SU-DHL-6 (cell line): ENCODE results near the gene ITGA7.

Source experiments
- H2AFZ ChIP-seq: fragments of 200-600 bp; sonication (generic); 2 replicates; pipeline ENCODE4 v1.6.1; 2014; ENCODE audit warnings: low read depth, mild to moderate bottlenecking, moderate library complexity, mixed read lengths, antibody characterized with exemption, low read length; ENCODE audit not compliant: severe bottlenecking
- H3F3A ChIP-seq: fragments of 200-600 bp; shearing (Covaris generic); 2 replicates; pipeline ENCODE4 v1.6.0; 2016; ENCODE audit warnings: antibody characterized with exemption, mild to moderate bottlenecking; ENCODE audit not compliant: insufficient read depth
- H3K27ac ChIP-seq: fragments of 200-600 bp; sonication (generic); 2 replicates; pipeline ENCODE4 v1.5.1; 2016; ENCODE audit warnings: low read depth, mild to moderate bottlenecking, low read length, moderate library complexity, mixed read lengths
- H3K27me3 ChIP-seq: fragments of 200-600 bp; sonication (generic), shearing (Covaris generic); 2 replicates; pipeline ENCODE4 v1.6.0; 2014; ENCODE audit warnings: mild to moderate bottlenecking, low read length
- H3K36me3 ChIP-seq: fragments of 200-600 bp; sonication (generic); 2 replicates; pipeline ENCODE4 v1.6.1; 2014; ENCODE audit warnings: mild to moderate bottlenecking, low read length, mixed read lengths
- H3K4me2 ChIP-seq: fragments of 300-600, 200-600 bp; shearing (Covaris generic), sonication (generic); 2 replicates; pipeline ENCODE4 v1.6.0; 2014; ENCODE audit warnings: low read length, low read depth, mild to moderate bottlenecking; ENCODE audit not compliant: poor library complexity, severe bottlenecking
- H3K4me3 ChIP-seq: fragments of 200-600 bp; sonication (generic); 2 replicates; pipeline ENCODE4 v1.5.1; 2014; ENCODE audit warnings: antibody characterized with exemption, low read length, mild to moderate bottlenecking, mixed read lengths; ENCODE audit not compliant: insufficient read depth, poor library complexity, severe bottlenecking
- H3K79me2 ChIP-seq: fragments of 200-600 bp; sonication (generic); 2 replicates; pipeline ENCODE4 v1.6.1; 2014; ENCODE audit warnings: mild to moderate bottlenecking, low read length, moderate library complexity; ENCODE audit not compliant: insufficient read depth
- H3K9ac ChIP-seq: fragments of 200-600 bp; sonication (generic); 2 replicates; pipeline ENCODE4 v1.7.0; 2014; ENCODE audit warnings: mild to moderate bottlenecking, low read length
- H3K9me2 ChIP-seq: fragments of 200-600 bp; sonication (generic); replicated peaks from 2 replicates; pipeline ENCODE4 v1.6.1; 2014; ENCODE audit warnings: low read length; ENCODE audit not compliant: insufficient read depth
- H3K9me3 ChIP-seq: fragments of 200-600 bp; sonication (generic); 2 replicates; pipeline ENCODE4 v1.6.1; 2014; ENCODE audit warnings: low read length, mixed read lengths; ENCODE audit not compliant: insufficient read depth
- H4K20me1 ChIP-seq: fragments of 200-600 bp; sonication (generic); 2 replicates; pipeline ENCODE4 v1.6.1; 2014; ENCODE audit warnings: low read depth, mild to moderate bottlenecking, antibody characterized with exemption, low read length, moderate library complexity, mixed read lengths
- EZH2phosphoT487 ChIP-seq: fragments of 200-600 bp; sonication (generic), shearing (Covaris generic); conservative IDR thresholded peaks from 2 replicates; pipeline ENCODE4 v1.6.1; 2018; ENCODE audit warnings: mild to moderate bottlenecking, antibody characterized with exemption, low read length, moderate library complexity, mixed read lengths
- TF ChIP-seq, protein P1 (sequence below): fragments of 200-600 bp; sonication (generic); IDR thresholded peaks from one replicate; pipeline ENCODE4 v1.5.1; 2017; ENCODE audit warnings: antibody characterized with exemption, mild to moderate bottlenecking, low read length, moderate library complexity; ENCODE audit not compliant: insufficient read depth, poor library complexity, severe bottlenecking

ITGA7 gene

DNA sequence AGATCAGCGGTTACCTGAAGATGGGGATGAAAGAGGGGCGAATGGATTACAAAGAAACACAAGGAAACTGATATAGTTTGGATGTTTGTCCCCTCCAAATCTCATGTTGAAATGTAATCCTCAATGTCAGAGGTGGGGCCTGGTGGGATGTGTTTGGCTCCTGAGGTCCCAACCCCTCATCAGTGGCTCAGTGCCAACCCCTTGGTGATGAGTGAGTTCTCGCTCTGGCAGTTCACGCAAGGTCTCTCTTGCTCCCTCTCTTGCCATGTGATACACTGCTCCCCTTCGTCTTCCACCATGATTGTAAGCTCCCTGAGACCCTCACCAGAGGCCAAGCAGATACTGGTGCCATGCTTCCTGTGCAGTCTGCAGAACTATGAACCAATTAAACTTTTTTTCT lies 28.0 kb downstream of the ITGA7 start:
- Histone ChIP-seq H3K36me3 (no peaks in the 10 kb centered on the region), H3K9me3 (no peaks in the 10 kb centered on the region), H3K9me2 (no peaks in the 10 kb centered on the region), H4K20me1 (no peaks in the 10 kb centered on the region), H3K27ac (no peak overlapping the region), H3K9ac (no peak overlapping the region), H2AFZ (no peak overlapping the region), H3K79me2 (no peaks in the 10 kb centered on the region), H3F3A (no peaks in the 10 kb centered on the region), H3K4me3 (no peak overlapping the region), H3K27me3 (0 out of 2 replicates have a peak, but pooled peaks cover 2% of the 10 kb centered on the region), H3K4me2 (no peak overlapping the region)
- no peak for TF ChIP-seq EZH2phosphoT487
- TF ChIP-seq, protein P1, sequence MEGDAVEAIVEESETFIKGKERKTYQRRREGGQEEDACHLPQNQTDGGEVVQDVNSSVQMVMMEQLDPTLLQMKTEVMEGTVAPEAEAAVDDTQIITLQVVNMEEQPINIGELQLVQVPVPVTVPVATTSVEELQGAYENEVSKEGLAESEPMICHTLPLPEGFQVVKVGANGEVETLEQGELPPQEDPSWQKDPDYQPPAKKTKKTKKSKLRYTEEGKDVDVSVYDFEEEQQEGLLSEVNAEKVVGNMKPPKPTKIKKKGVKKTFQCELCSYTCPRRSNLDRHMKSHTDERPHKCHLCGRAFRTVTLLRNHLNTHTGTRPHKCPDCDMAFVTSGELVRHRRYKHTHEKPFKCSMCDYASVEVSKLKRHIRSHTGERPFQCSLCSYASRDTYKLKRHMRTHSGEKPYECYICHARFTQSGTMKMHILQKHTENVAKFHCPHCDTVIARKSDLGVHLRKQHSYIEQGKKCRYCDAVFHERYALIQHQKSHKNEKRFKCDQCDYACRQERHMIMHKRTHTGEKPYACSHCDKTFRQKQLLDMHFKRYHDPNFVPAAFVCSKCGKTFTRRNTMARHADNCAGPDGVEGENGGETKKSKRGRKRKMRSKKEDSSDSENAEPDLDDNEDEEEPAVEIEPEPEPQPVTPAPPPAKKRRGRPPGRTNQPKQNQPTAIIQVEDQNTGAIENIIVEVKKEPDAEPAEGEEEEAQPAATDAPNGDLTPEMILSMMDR: no peak

DNA sequence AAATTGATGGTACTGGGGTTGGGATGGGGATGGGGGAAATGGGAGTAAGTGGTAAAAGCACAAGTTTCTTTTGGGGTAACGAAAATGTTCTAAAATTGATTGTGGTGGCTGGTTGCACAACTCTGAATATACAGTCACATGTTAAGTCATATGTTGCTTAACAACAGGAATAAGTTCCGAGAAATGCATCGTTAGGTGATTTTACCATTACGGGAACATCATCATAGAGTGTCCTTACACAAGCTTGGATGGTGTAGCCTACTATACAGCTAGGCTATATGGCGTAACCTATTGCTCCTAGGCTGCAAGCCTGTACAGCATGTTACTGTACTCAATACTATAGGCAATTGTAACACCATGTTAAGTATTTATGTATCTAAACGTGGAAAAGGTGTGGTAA lies 31.0 kb downstream of the ITGA7 start:
- Histone ChIP-seq H3K27me3 (0 out of 2 replicates have a peak, but pooled peaks cover 2% of the 10 kb centered on the region), H3K79me2 (no peaks in the 10 kb centered on the region), H3F3A (no peaks in the 10 kb centered on the region), H3K4me3 (no peak overlapping the region), H3K9me2 (no peaks in the 10 kb centered on the region), H3K27ac (no peak overlapping the region), H3K36me3 (no peaks in the 10 kb centered on the region), H3K4me2 (no peak overlapping the region), H3K9me3 (no peaks in the 10 kb centered on the region), H2AFZ (no peak overlapping the region), H4K20me1 (no peaks in the 10 kb centered on the region), H3K9ac (no peak overlapping the region)
- TF ChIP-seq, protein P1: no peak
- no peak for TF ChIP-seq EZH2phosphoT487

DNA sequence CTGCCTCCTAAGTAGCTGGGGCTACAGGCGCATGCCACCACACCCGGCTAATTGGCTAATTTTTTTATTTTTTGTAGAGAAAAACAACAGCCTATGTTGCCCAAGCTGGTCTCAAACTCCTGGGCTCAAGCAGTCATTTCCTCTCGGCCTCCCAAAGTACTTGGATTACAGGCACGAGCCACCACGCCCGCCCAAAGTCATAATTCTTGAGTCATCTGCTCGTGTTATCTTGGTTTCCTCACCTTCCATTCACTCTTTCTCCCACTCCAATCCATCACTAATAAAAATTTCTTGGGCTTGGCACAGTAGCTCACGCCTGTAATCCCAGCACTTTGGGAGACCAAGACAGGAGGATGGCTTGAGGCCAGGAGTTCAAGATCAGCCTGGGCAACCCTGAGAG lies 32.0 kb downstream of the ITGA7 start:
- Histone ChIP-seq H3K9me2 (no peaks in the 10 kb centered on the region), H3K9me3 (no peaks in the 10 kb centered on the region), H3K27me3 (0 out of 2 replicates have a peak, but pooled peaks cover 1% of the 10 kb centered on the region)

More for the DNA sequence above, 32.0 kb downstream of the ITGA7 start:
- Histone ChIP-seq H3K4me3 (no peak overlapping the region), H3K79me2 (no peaks in the 10 kb centered on the region), H3K36me3 (no peaks in the 10 kb centered on the region), H4K20me1 (no peaks in the 10 kb centered on the region), H2AFZ (no peak overlapping the region), H3K27ac (no peak overlapping the region), H3K4me2 (no peak overlapping the region), H3F3A (no peaks in the 10 kb centered on the region), H3K9ac (no peak overlapping the region)
- TF ChIP-seq, protein P1: no peak
- no peak for TF ChIP-seq EZH2phosphoT487
